HepG2 (cell line): ENCODE data around the gene MAST1. TPM values are rescaled to one million over a fixed set of nuclear protein-coding genes. Genes with fewer than 3 reads are reported as not detected.

Source experiments
- HMG20B ChIP-seq: conservative IDR thresholded peaks from 2 replicates; pipeline ENCODE4 v1.6.1; 2016; ENCODE audit warnings: missing genetic modification reagents, missing compliant biosample characterization
- HNRNPL ChIP-seq: fragments of 200-400 bp; formaldehyde crosslinking; IDR thresholded peaks from 2 replicates; pipeline ENCODE4 v1.6.1; 2017; ENCODE audit warnings: mild to moderate bottlenecking, low read depth, low read length
- HOMEZ ChIP-seq: IDR thresholded peaks from 2 replicates; pipeline ENCODE4 v1.6.1; 2016; ENCODE audit warnings: low read depth
- KDM2A ChIP-seq: sonication (generic); formaldehyde crosslinking; IDR thresholded peaks from 2 replicates; pipeline ENCODE4 v1.4.0; 2020; ENCODE audit warnings: low read depth, missing genetic modification reagents, borderline replicate concordance
- MIER2 ChIP-seq: IDR thresholded peaks from 2 replicates; pipeline ENCODE4 v1.6.1; 2016; ENCODE audit warnings: missing biosample characterization, missing genetic modification reagents
- NCOR1 ChIP-seq: fragments of 200-600 bp; sonication (generic); IDR thresholded peaks from 2 replicates; pipeline ENCODE4 v1.7.0; 2017; ENCODE audit warnings: antibody characterized with exemption, low read length, borderline replicate concordance
- RXRB ChIP-seq: IDR thresholded peaks from 2 replicates; pipeline ENCODE4 v1.6.1; 2016; ENCODE audit warnings: borderline replicate concordance, missing genetic modification reagents, missing compliant biosample characterization
- SAP130 ChIP-seq: IDR thresholded peaks from 2 replicates; pipeline ENCODE4 v1.6.1; 2016; ENCODE audit warnings: low read depth
- STAG1 ChIP-seq: sonication (generic); formaldehyde crosslinking; IDR thresholded peaks from 2 replicates; pipeline ENCODE4 v1.4.0; 2020; ENCODE audit warnings: missing genetic modification reagents
- TAF15 ChIP-seq: fragments of 200-400 bp; formaldehyde crosslinking; IDR thresholded peaks from one replicate; pipeline ENCODE4 v1.6.1; 2018; ENCODE audit warnings: mild to moderate bottlenecking, low read depth, low read length; ENCODE audit not compliant: poor library complexity, severe bottlenecking
- YY1 ChIP-seq: IDR thresholded peaks from 2 replicates; pipeline ENCODE4 v1.6.1; 2011; ENCODE audit warnings: low read length, low read depth, moderate library complexity, mild to moderate bottlenecking; ENCODE audit not compliant: insufficient read depth, insufficient replicate concordance
- ZBTB4 ChIP-seq: sonication (generic); formaldehyde crosslinking; IDR thresholded peaks from 2 replicates; pipeline ENCODE4 v1.4.0; 2020; ENCODE audit warnings: missing genetic modification reagents, mild to moderate bottlenecking, borderline replicate concordance
- ZFAT ChIP-seq: sonication (generic); formaldehyde crosslinking; conservative IDR thresholded peaks from 2 replicates; pipeline ENCODE4 v1.8.1; 2023; ENCODE audit warnings: missing genetic modification reagents, inconsistent platforms
- ZHX1 ChIP-seq: sonication (generic); formaldehyde crosslinking; IDR thresholded peaks from 2 replicates; pipeline ENCODE4 v1.8.1; 2022; ENCODE audit warnings: low read depth, mild to moderate bottlenecking, missing genetic modification reagents
- ZNF143 ChIP-seq: sonication (generic); formaldehyde crosslinking; IDR thresholded peaks from 2 replicates; pipeline ENCODE4 v1.4.0; 2020; ENCODE audit warnings: missing genetic modification reagents
- ZNF205 ChIP-seq: IDR thresholded peaks from 2 replicates; pipeline ENCODE4 v1.6.1; 2018; ENCODE audit warnings: missing biosample characterization, missing genetic modification reagents
- ZNF850 ChIP-seq: sonication (generic); formaldehyde crosslinking; conservative IDR thresholded peaks from 2 replicates; pipeline ENCODE4 v1.9.0; 2021; ENCODE audit warnings: mild to moderate bottlenecking, missing genetic modification reagents
- polyA plus RNA-seq, 8 experiments: library from polyadenylated mRNA; depleted of rRNA in 3 of 8; stranded (reverse) in 7 of 8; unstranded in 1 of 8; fragments of >200 nt; fragmentation: Illumina TruSeq in 4 of 8; extraction: Trizol in 4 of 8; gene quantifications; 2 replicates each; pipeline versions ENCODE4 v1.2.1 to v1.2.3, GENCODE V29; 2011 to 2016; ENCODE audit warnings: low read depth in 4 of 8, missing spikeins in 1 of 8, mixed read lengths in 1 of 8; ENCODE audit not compliant: insufficient read depth in 1 of 8
- total RNA-seq, 5 experiments: library from RNA; depleted of rRNA; stranded (reverse); fragments of >200 nt; fragmentation: Illumina TruSeq; extraction: Trizol; gene quantifications; 2 replicates each; pipeline ENCODE4 v1.2.3, GENCODE V29; 2016; ENCODE audit warnings: low read depth in 1 of 5
- TF ChIP-seq, protein P1 (sequence below): IDR thresholded peaks from 2 replicates; pipeline ENCODE4 v1.6.1; 2016; ENCODE audit warnings: mild to moderate bottlenecking, missing biosample characterization, missing genetic modification reagents
- TF ChIP-seq, protein P2 (sequence below): sonication (generic); formaldehyde crosslinking; IDR thresholded peaks from 2 replicates; pipeline ENCODE4 v1.4.0; 2020; ENCODE audit warnings: mild to moderate bottlenecking, missing genetic modification reagents

MAST1 gene
- total and polyA plus RNA-seq, 2 of the 13 experiments (the other 11 are each of a cell fraction or from before 2014, with no cell fraction given): 0.73 to 4.7 TPM

- TF ChIP-seq ZHX1 (CRISPR knock-in tag): no peak
- peak; percentile 67 for TF ChIP-seq STAG1 (CRISPR knock-in tag)
- TF ChIP-seq, protein P1, sequence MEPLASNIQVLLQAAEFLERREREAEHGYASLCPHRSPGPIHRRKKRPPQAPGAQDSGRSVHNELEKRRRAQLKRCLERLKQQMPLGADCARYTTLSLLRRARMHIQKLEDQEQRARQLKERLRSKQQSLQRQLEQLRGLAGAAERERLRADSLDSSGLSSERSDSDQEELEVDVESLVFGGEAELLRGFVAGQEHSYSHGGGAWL (CRISPR knock-in tag): no peak
- TF ChIP-seq, protein P2, sequence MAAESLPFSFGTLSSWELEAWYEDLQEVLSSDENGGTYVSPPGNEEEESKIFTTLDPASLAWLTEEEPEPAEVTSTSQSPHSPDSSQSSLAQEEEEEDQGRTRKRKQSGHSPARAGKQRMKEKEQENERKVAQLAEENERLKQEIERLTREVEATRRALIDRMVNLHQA (CRISPR knock-in tag): no peak
- TF ChIP-seq ZNF205: 0 out of 2 replicates have a peak, but pooled peaks have one; percentile 39
- no peak for TF ChIP-seq ZNF850 (CRISPR knock-in tag)
- TF ChIP-seq HOMEZ (CRISPR knock-in tag): 0 out of 2 replicates have a peak, but pooled peaks have one; percentile 19
- peak; percentile 82 for TF ChIP-seq ZNF143 (CRISPR knock-in tag)
- TF ChIP-seq MIER2: peak; percentile 52; the same call in 1 of the 2 replicates
- TF ChIP-seq RXRB (CRISPR knock-in tag): peak; percentile 29; the same call in 1 of the 2 replicates
- no peak for TF ChIP-seq TAF15
- TF ChIP-seq ZBTB4 (CRISPR knock-in tag): peak; percentile 78; the same call in 1 of the 2 replicates
- TF ChIP-seq KDM2A (CRISPR knock-in tag): peak; percentile 50; the same call in 1 of the 2 replicates
- TF ChIP-seq YY1: peak; percentile 35
- TF ChIP-seq HNRNPL: 0 out of 2 replicates have a peak, but pooled peaks have one; percentile 47
- TF ChIP-seq HMG20B (CRISPR knock-in tag): no peak
- no peak for TF ChIP-seq ZFAT (CRISPR knock-in tag)
- TF ChIP-seq SAP130 (CRISPR knock-in tag): peak; percentile 74
- peak; percentile 26; the same call in 1 of the 2 replicates for TF ChIP-seq NCOR1
Observed at GRCh38 chr19:12864721-12865715, 26.7 kb downstream of the MAST1 start (continued).
